HEK293 (cell line): Measurements from ENCODE around the gene ZNF462.

ENCODE experiments used
- CTCF ChIA-PET: fragments of 350-600 bp; formaldehyde crosslinking; extraction: SDS; loops from one replicate; lab custom pipeline; 2021; ENCODE audit warnings: antibody characterized with exemption; lab: Yijun Ruan, JAX
- POLR2A ChIA-PET: fragments of 300-600 bp; formaldehyde crosslinking; extraction: SDS; loops from one replicate; lab custom pipeline; 2020; ENCODE audit warnings: antibody characterized with exemption, inconsistent platforms; lab: Yijun Ruan, JAX
- H3K27ac ChIP-seq: fragments of 200-500 bp; sonication (Bioruptor generic); 2 replicates; pipeline ENCODE4 v1.5.1; 2014; ENCODE audit warnings: low read depth, low read length, control low read depth, inconsistent platforms; ENCODE audit errors: extremely low read depth
- H3K36me3 ChIP-seq, 2 experiments: fragments of 200-500 bp in 1 of 2; sonication (Bioruptor generic) in 1 of 2; 1 replicate in 1 of 2; 2 replicates in 1 of 2; pipeline ENCODE4 v1.5.1; 2014 to 2017; ENCODE audit warnings: inconsistent platforms in 2 of 2, low read length in 2 of 2; ENCODE audit not compliant: control insufficient read depth in 2 of 2, insufficient read depth in 1 of 2
- H3K4me1 ChIP-seq: fragments of 200-500 bp; sonication (Bioruptor generic); 2 replicates; pipeline ENCODE4 v1.5.1; 2014; ENCODE audit warnings: mild to moderate bottlenecking, low read length, inconsistent platforms; ENCODE audit not compliant: control insufficient read depth, insufficient read depth
- H3K4me3 ChIP-seq: 2 replicates; pipeline ENCODE4 v1.5.1; 2011; ENCODE audit warnings: low read depth, mild to moderate bottlenecking, control low read depth, low read length, moderate library complexity
- H3K9me3 ChIP-seq: fragments of 200-500 bp; sonication (Bioruptor generic); 2 replicates; pipeline ENCODE4 v1.5.1; 2014; ENCODE audit warnings: low read depth, low read length, inconsistent platforms; ENCODE audit not compliant: control insufficient read depth, insufficient read depth
- KLF1 ChIP-seq: fragments of 450-650 bp; formaldehyde crosslinking; IDR thresholded peaks from 2 replicates; pipeline ENCODE4 v1.5.1; 2016; ENCODE audit warnings: missing biosample characterization, missing genetic modification characterization
- KLF7 ChIP-seq: fragments of 450-650 bp; formaldehyde crosslinking; IDR thresholded peaks from 2 replicates; pipeline ENCODE4 v1.5.1; 2016; ENCODE audit warnings: missing biosample characterization, missing genetic modification characterization, borderline replicate concordance
- PATZ1 ChIP-seq: fragments of 450-650 bp; formaldehyde crosslinking; IDR thresholded peaks from 2 replicates; pipeline ENCODE4 v1.5.1; 2016; ENCODE audit warnings: missing biosample characterization, missing genetic modification characterization
- SP7 ChIP-seq: fragments of 450-650 bp; formaldehyde crosslinking; IDR thresholded peaks from 2 replicates; pipeline ENCODE4 v1.5.1; 2016; ENCODE audit warnings: missing biosample characterization, missing genetic modification characterization
- ZBTB21 ChIP-seq: fragments of 450-650 bp; formaldehyde crosslinking; IDR thresholded peaks from 2 replicates; pipeline ENCODE4 v1.5.1; 2017; ENCODE audit warnings: missing biosample characterization, missing genetic modification characterization
- ZBTB26 ChIP-seq: fragments of 450-650 bp; formaldehyde crosslinking; optimal IDR thresholded peaks from 2 replicates; pipeline ENCODE3; 2016; ENCODE audit warnings: missing biosample characterization, mild to moderate bottlenecking, missing genetic modification characterization
- ZBTB6 ChIP-seq: fragments of 450-650 bp; formaldehyde crosslinking; IDR thresholded peaks from 2 replicates; pipeline ENCODE4 v1.5.1; 2017; ENCODE audit warnings: missing biosample characterization, missing genetic modification characterization
- ZNF2 ChIP-seq: fragments of 450-650 bp; formaldehyde crosslinking; IDR thresholded peaks from 2 replicates; pipeline ENCODE4 v1.5.1; 2016; ENCODE audit warnings: missing biosample characterization, missing genetic modification characterization
- ZNF266 ChIP-seq: fragments of 450-650 bp; formaldehyde crosslinking; IDR thresholded peaks from 2 replicates; pipeline ENCODE4 v1.5.1; 2016; ENCODE audit warnings: missing biosample characterization, missing genetic modification characterization, low read depth
- ZNF280C ChIP-seq: fragments of 450-650 bp; formaldehyde crosslinking; IDR thresholded peaks from 2 replicates; pipeline ENCODE4 v1.5.1; 2016; ENCODE audit warnings: missing biosample characterization, missing genetic modification characterization
- ZNF341 ChIP-seq: fragments of 450-650 bp; formaldehyde crosslinking; IDR thresholded peaks from 2 replicates; pipeline ENCODE4; 2016; ENCODE audit warnings: low read depth, missing biosample characterization, missing genetic modification characterization
- ZNF549 ChIP-seq: fragments of 450-650 bp; IDR thresholded peaks from 2 replicates; pipeline ENCODE4 v1.5.1; 2018; ENCODE audit warnings: missing biosample characterization, missing genetic modification characterization, mild to moderate bottlenecking, inconsistent platforms, moderate library complexity
- ZNF610 ChIP-seq: fragments of 450-650 bp; formaldehyde crosslinking; IDR thresholded peaks from 2 replicates; pipeline ENCODE4 v1.5.1; 2016; ENCODE audit warnings: missing biosample characterization, missing genetic modification characterization, borderline replicate concordance
- ZNF660 ChIP-seq: fragments of 450-650 bp; IDR thresholded peaks from 2 replicates; pipeline ENCODE4 v1.5.1; 2018; ENCODE audit warnings: missing biosample characterization, mild to moderate bottlenecking, missing genetic modification characterization
- ZNF76 ChIP-seq: fragments of 450-650 bp; formaldehyde crosslinking; IDR thresholded peaks from 2 replicates; pipeline ENCODE4; 2016; ENCODE audit warnings: low read depth, missing biosample characterization, missing genetic modification characterization, borderline replicate concordance
- ZNF768 ChIP-seq: fragments of 450-650 bp; formaldehyde crosslinking; IDR thresholded peaks from 2 replicates; pipeline ENCODE4 v1.5.1; 2018; ENCODE audit warnings: missing biosample characterization, mild to moderate bottlenecking, missing genetic modification characterization
- ZSCAN18 ChIP-seq: fragments of 450-650 bp; formaldehyde crosslinking; IDR thresholded peaks from 2 replicates; pipeline ENCODE4 v1.5.1; 2016; ENCODE audit warnings: missing biosample characterization, missing genetic modification characterization
- TF ChIP-seq, protein P1 (sequence below): fragments of 450-650 bp; formaldehyde crosslinking; IDR thresholded peaks from 2 replicates; pipeline ENCODE4 v1.5.1; 2016; ENCODE audit warnings: missing biosample characterization, missing genetic modification characterization

Gene ZNF462

GRCh38 chr9:106958955-106959657, 96.1 kb downstream of the ZNF462 start:
- TF ChIP-seq ZBTB26 (no peak), ZNF280C (no peak), ZNF2 (tag by site-specific recombination) (no peak), KLF1 (tag by site-specific recombination) (no peak), ZBTB21 (tag by site-specific recombination) (no peak), ZNF610 (no peak), ZNF266 (no peak)

DNA sequence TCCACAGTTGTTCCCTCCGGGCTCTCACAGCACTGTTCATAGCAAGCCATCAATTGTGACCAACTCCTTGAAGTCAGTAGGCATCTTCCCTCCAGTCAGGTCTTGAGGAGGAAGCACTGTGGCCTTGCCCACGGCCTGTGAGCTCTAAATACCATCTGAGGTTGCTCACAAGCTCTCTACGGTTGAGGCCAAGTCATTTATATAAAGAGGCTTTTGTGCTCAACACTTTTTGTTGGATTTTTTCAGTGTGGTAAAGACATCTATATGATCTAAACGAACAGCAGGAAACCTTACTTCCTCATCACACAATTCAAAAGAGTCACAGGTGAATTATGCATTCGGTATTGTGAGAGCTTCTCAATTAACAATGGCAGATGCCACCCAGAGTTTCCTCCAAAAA, 97.3 kb downstream of the ZNF462 start:
- Histone ChIP-seq H3K36me3 (no peaks in the 10 kb centered on the region), H3K4me3 (no peak overlapping the region)
- POLR2A ChIA-PET = no interaction called here
- CTCF ChIA-PET = no interaction called here
- TF ChIP-seq ZNF341 = no peak
- TF ChIP-seq, protein P1, sequence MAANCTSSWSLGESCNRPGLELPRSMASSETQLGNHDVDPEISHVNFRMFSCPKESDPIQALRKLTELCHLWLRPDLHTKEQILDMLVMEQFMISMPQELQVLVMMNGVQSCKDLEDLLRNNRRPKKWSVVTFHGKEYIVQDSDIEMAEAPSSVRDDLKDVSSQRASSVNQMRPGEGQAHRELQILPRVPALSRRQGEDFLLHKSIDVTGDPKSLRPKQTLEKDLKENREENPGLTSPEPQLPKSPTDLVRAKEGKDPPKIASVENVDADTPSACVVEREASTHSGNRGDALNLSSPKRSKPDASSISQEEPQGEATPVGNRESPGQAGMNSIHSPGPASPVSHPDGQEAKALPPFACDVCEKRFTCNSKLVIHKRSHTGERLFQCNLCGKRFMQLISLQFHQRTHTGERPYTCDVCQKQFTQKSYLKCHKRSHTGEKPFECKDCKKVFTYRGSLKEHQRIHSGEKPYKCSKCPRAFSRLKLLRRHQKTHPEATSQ (tag by site-specific recombination) = no peak
- no peak for TF ChIP-seq ZSCAN18 (tag by site-specific recombination)
- TF ChIP-seq KLF7 (tag by site-specific recombination) = no peak
- no peak for TF ChIP-seq SP7 (tag by site-specific recombination)
- TF ChIP-seq PATZ1 (tag by site-specific recombination) = no peak
- TF ChIP-seq ZNF549 (tag by site-specific recombination) = no peak
- no peak for TF ChIP-seq ZNF768 (tag by site-specific recombination)
- no peak for TF ChIP-seq ZNF660 (tag by site-specific recombination)
- no peak for TF ChIP-seq ZNF76 (tag by site-specific recombination)
- no peak for TF ChIP-seq ZBTB6 (tag by site-specific recombination)
- TF ChIP-seq, all 188 proteins: peak for 0
- H3K27ac ChIP-seq = no peak overlapping the region
- H3K4me1 ChIP-seq = no peaks in the 10 kb centered on the region
- no peaks in the 10 kb centered on the region for H3K9me3 ChIP-seq

More at GRCh38 chr9:106958955-106959657, 96.1 kb downstream of the ZNF462 start:
- Histone ChIP-seq H3K27ac (no peak overlapping the region), H3K9me3 (no peaks in the 10 kb centered on the region), H3K36me3 (no peaks in the 10 kb centered on the region), H3K4me3 (no peak overlapping the region), H3K4me1 (no peaks in the 10 kb centered on the region)
- ChIA-PET POLR2A (no interaction called here), CTCF (no interaction called here)
